ENCODE data around the gene UNC13C.

Gene UNC13C

DNA sequence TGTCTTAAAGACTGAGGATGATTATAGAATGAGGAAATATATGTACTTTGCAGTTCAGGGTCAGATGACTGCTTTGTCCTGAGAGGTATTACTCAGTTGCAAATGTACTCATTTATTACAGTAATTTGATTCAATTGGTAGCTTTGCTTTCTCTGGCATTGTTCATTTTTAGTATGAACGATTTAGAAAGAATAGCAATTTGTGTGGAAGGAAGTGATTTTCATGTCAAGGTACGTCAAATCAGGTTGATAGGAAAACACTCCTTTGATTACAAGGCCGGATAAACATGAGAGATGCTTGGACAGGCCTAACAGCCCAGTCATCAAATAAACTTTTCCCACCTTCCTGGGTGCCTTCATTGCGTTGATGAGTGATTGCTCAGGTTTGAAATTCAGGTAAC lies 53.8 kb downstream of the UNC13C start:
- TF ChIP-seq, protein P1, sequence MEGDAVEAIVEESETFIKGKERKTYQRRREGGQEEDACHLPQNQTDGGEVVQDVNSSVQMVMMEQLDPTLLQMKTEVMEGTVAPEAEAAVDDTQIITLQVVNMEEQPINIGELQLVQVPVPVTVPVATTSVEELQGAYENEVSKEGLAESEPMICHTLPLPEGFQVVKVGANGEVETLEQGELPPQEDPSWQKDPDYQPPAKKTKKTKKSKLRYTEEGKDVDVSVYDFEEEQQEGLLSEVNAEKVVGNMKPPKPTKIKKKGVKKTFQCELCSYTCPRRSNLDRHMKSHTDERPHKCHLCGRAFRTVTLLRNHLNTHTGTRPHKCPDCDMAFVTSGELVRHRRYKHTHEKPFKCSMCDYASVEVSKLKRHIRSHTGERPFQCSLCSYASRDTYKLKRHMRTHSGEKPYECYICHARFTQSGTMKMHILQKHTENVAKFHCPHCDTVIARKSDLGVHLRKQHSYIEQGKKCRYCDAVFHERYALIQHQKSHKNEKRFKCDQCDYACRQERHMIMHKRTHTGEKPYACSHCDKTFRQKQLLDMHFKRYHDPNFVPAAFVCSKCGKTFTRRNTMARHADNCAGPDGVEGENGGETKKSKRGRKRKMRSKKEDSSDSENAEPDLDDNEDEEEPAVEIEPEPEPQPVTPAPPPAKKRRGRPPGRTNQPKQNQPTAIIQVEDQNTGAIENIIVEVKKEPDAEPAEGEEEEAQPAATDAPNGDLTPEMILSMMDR (conservative IDR thresholded peaks at IDR 0.05; ENCODE audit: control insufficient read depth, insufficient read depth, low read depth, low read length) = no peak
- no peak overlapping the region for H3K4me3 ChIP-seq (ENCODE audit: control insufficient read depth, low read depth, low read length)

DNA sequence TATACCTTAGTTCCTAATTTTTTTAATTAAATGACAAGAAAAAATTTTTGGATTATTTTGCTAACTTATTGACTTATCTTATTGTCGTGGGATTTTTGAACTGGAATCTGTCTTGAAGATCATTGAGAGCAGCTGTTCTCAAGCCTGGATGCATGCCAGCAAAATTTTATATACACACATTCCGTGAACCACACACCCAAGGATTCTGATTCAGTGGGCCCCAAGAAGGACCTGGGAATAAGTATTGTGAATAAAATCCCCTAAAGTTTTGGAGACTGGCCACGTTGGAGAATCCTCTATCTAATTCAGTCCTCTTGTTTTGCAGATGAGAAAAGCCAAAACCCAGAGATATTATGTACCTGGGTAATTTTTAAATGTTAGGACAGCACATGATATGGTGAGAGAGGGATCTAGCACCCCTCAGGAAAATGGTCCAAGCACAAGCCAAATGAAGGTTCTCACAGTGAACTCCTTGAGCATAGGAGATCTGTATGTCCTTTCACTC lies 55.2 kb downstream of the UNC13C start:
- TF ChIP-seq, protein P1 (conservative IDR thresholded peaks at IDR 0.05; ENCODE audit: control insufficient read depth, insufficient read depth, low read depth, low read length) = no peak
- no peak overlapping the region for H3K4me3 ChIP-seq (ENCODE audit: control insufficient read depth, low read depth, low read length)
- DNase-seq (ENCODE audit: low read depth) = no peak

More for the DNA sequence above, 53.8 kb downstream of the UNC13C start:
- DNase-seq (ENCODE audit: low read depth) = no peak

DNA sequence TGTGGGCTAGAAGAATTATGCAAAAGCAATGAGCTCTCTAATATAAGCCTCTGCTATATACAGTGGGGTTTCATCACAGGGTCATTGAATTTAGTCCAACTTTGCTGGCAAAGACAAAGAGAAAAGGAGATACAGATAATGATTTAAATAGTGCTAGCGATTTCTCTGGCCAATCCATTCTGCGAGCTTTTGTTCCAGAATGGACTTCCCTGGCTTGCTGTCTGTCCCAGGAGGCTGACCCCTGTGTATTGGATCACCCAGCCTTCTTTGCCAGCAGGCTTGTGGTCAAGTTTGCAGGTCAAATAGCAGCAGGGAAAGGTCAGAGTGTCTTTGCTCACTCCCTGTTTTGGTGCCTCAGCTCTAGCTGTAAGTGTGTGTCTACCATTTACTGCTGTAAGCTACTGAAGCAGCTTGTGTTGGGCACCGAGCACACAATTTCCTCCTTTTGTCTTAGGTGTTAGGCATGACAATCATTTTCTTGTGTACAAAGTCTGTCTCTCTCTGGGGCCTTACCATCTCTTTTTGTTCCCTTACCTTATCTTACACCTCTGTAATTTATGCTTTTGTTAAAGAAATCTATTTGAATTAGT lies 55.7 kb downstream of the UNC13C start:
- no peak overlapping the region for H3K4me3 ChIP-seq (ENCODE audit: control insufficient read depth, low read depth, low read length)
- no peak for DNase-seq (ENCODE audit: low read depth)
- TF ChIP-seq, protein P1 (conservative IDR thresholded peaks at IDR 0.05; ENCODE audit: control insufficient read depth, insufficient read depth, low read depth, low read length) = no peak

DNA sequence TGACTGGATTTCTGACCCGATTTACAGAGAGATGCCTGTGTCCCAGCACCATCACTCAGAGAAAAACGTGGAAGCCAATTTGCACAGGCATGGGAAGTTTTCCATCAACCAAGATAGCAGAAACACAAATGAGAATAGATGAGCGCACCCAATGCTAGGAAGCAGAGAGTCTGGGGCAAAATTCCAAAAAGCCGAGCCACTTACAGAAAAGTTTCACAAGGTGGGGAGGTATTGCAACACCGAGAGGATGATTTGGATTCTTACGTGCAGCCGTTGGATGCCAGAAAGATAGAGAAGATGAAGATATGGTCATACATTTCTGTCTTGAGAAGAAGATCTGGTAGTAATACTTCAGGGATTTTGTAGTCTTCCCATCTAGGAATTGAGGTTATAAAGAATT lies 57.4 kb downstream of the UNC13C start:
- TF ChIP-seq, protein P1 (conservative IDR thresholded peaks at IDR 0.05; ENCODE audit: control insufficient read depth, insufficient read depth, low read depth, low read length) = no peak
- DNase-seq (ENCODE audit: low read depth) = no peak
- H3K4me3 ChIP-seq (ENCODE audit: control insufficient read depth, low read depth, low read length) = no peak overlapping the region

DNA sequence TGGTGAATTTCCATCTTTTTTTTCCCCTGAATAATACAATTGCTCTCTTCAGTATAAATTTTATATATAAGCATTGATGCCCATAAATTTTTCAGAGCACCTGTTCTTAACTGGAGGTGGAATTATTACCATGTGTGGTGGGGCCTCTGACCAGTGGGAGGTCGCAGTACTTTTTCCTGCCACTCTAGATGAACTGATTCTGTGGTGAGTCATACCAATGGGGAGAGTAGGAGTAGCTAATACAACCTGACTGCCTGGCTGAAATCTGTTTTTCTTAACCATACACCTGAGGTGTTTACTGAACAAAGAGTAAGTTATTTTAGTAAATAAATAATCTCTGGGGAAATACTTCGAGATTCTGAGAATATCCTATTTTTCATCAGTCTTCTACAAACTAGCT lies 67.2 kb downstream of the UNC13C start:
- TF ChIP-seq, protein P1 (conservative IDR thresholded peaks at IDR 0.05; ENCODE audit: control insufficient read depth, insufficient read depth, low read depth, low read length) = no peak
- no peak overlapping the region for H3K4me3 ChIP-seq (ENCODE audit: control insufficient read depth, low read depth, low read length)
- no peak for DNase-seq (ENCODE audit: low read depth)

DNA sequence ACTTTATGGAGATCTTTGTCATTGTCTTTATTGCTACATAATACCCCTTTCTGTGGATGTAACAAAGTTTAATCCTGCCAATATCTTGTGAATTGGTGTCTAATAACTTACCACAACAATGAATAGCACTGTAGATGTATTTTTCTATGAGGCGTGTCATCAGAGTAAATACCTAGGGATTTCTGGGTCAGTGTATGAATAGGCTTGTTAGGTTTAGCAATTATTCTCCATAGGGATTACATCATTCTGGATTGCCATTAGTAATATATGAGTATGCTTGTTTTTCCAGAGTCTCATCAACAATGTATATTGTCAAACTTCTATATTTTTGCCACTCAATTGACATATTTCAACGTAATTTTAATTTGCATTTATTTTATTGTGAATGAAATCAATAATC lies 67.9 kb downstream of the UNC13C start:
- H3K4me3 ChIP-seq (ENCODE audit: control insufficient read depth, low read depth, low read length) = no peak overlapping the region
- DNase-seq (ENCODE audit: low read depth) = no peak
- TF ChIP-seq, protein P1 (conservative IDR thresholded peaks at IDR 0.05; ENCODE audit: control insufficient read depth, insufficient read depth, low read depth, low read length) = no peak
